ENCODE results near the gene TPRX2.

GRCh38 chr19:47885067-47885463 is 26.0 kb downstream of the TPRX2 start:
- TF ChIP-seq CTCF (conservative IDR thresholded peaks at IDR 0.05; ENCODE audit: low read depth, low read length) (no peak), EZH2 (IDR thresholded peaks at IDR 0.05; ENCODE audit: low read length, unreplicated experiment) (no peak)

All from PC-3 (cell line).